Measurements from ENCODE around the gene TGFBR1.

- TF ChIP-seq EZH2 (IDR thresholded peaks at IDR 0.05; ENCODE audit: borderline replicate concordance) = no peak
- no peak for TF ChIP-seq CTCF (IDR thresholded peaks at IDR 0.05; ENCODE audit: poor library complexity)
Measured at GRCh38 chr9:99137225-99137624, 32.3 kb downstream of the TGFBR1 start.
